Hematopoietic multipotent progenitor cell (in vitro differentiated cells): Measurements from ENCODE around the gene JAG2. TPM values are rescaled to one million over a fixed set of nuclear protein-coding genes. Genes with fewer than 3 reads are reported as not detected.

ENCODE experiments used
- DNase-seq, 3 donors: peaks; one replicate each; pipeline ENCODE4 v3.0.0-alpha.2; 2011 to 2015; ENCODE audit warnings: low read depth in 2 of 3, low spot score in 2 of 3
- total RNA-seq: library from RNA; depleted of rRNA; stranded (reverse); fragments of >200 nt; gene quantifications from one replicate; pipeline ENCODE4 v1.2.3, GENCODE V29; 2012

Gene JAG2
- total RNA-seq, 1 donor: 1.1 TPM

DNA sequence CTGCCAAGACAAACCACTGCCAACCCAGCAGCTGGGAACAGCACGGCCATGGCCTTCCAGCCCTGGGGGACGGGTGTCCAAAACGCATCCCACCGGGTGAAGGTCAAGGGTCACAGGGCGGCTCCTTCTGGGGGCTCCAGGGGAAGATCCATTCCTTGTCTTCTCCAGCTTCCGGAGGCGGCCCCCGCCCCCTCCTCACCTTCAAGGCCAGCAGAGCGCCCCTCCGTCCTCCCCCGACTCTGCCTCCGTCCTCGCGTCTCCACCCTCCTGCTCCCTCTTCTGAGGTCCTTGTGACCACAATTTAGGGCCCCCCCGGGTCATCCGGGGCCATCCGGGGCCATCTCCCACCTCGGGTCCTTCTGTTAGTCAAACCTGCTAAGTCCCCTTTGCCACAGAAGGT, 16.4 kb upstream of the JAG2 start:
- no peak for DNase-seq

- no peak for DNase-seq
These were observed 15.9 kb upstream of the JAG2 start for GRCh38 chr14:105184461-105184860.

DNA sequence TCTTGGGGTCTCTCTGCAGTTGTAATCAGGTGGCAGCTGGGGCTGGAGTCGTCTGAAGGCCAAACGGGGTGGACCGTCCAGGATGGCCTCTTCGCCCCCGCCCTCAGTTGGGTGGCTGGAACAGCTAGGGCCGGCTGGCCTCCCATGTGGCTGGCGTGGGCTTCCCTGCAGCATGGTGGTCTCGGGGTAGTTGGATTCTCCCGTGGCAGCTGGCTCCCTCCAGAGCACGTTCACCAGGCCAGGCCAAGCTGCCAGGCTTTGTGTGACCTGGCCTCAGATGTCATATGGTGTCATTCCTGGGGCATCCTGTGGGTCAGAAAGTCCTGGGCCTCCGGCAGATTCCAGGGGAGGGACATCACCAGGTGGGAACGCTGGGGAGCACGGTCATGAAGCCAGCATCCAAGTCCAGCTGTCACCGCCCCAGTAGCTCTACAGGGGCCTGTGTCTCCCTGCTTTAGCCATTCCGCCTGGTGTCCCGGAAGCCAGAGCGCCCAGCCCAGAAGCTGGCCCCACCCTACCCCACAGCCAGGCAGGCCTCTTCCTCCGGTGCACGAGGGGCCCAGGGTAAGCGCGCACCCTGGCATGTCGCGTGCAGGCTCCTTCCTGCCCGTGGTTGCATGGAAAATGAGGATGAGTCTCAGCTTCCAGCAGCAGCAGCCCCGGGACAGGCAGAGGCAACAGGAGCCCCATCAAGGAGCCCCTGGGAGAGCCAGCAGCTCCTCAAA, 13.9 kb upstream of the JAG2 start:
- DNase-seq: no peak

DNA sequence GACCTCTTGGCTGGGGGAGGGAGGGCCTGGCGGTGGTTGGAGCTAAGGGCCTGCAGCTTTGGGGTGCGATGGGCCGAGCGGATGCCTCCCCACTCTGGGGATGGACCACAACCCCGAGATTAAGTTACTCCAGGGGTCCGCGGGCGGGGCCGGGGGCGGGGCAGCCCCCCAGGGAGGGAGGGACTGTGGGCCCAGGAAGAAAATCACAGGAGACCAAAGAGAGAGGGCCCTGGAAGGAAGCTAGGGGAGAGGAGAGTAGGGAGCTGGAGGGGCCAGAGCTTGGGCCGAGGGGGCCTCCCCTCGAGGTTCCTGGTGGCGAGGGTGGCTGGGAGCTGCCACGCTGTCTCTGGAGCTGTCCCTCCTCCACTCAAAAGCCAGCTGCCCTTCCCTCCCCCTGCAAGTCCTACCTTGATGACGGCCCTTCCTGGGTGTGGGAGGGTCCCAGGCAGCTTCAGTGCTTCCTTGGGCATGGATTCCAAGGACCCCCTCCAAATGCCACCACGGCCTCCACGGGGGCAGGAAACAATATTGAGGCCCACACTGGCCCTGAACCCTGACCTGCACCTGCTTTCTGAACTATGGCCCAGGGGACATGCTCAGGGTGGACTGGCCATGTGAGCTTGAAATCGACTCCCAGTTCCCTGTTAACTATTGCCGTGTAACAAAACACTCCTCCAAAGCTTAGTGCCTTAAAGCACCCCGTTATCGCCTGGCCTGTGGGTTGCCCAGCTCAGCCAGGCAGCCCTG, 13.1 kb upstream of the JAG2 start:
- DNase-seq: no peak

DNA sequence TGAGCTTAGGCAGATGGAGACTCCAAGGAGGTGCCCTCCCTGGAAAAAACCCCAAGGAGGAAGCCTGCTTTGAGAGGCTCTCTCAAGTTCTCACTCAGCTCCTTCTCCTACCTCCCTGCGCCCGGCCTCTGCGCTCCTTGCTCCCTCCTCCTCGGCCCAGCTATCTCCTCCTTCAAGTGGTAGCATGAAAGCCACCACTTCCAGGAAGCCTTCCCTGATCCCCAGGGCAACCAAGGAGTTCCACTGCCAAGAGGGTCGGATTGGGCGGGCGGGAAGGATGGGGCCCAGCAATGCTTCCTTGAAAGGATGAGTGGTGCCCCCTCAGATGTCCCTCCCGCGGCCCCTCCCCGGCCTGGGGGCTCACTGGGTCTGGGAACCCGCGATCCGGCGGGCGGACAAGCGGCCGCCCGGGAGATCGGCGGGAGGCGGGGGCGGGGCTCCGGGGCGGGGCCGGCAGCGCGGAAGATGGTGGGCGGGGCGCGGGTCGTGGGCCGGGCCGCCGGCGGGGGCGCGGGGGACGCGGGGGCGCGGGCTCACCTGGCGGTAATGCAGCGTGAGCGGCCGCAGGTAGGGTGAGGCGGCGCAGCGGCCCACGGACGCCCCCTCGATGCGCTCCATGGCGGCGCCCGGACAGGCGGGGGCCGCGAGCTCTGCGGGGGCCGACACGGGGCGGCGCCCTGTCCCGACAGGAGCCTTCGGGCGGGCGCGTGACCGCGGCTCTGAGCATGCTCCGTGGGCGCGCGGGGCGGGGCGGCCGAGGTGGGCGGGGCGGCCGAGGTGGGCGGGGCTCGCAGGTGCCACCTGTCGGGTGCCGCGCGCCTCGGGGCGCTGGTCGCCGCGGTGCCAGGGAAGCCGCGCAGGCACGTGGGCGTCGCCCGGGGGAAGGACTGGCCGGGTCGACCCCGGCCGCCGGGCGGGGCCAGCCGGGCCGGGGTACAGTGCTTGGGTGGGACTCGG, 12.3 kb upstream of the JAG2 start, which contains the start of gene NUDT14:
TSS of gene NUDT14 (minus strand) at position 721 of the 957 bp plus-strand sequence. CDS start at position 618, 103 bp downstream.
- peak; percentile 62 to 78 (median 64) for DNase-seq

DNA sequence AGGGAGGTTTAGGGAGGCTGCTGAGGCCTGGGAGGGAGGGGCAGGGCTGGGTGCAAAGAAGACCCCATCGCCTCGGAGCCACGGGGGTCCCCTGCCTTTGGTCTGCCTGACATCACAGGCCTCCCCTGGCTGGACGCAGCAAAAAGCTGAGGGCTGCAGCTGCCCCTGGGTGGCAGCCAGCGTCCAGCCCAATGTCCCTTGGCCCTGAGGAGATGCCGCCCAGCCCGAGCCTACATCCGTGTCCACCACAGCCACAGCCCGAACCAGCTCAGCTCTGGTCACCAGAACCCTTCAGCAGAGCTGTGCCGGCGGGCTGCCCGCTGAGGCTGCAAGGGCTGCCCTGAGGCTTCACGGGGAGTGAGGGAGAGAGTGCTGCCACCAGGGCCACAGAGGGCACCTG, 10.6 kb upstream of the JAG2 start:
- no peak for DNase-seq

GRCh38 chr14:105178868-105179140, 10.2 kb upstream of the JAG2 start:
- no peak for DNase-seq

DNA sequence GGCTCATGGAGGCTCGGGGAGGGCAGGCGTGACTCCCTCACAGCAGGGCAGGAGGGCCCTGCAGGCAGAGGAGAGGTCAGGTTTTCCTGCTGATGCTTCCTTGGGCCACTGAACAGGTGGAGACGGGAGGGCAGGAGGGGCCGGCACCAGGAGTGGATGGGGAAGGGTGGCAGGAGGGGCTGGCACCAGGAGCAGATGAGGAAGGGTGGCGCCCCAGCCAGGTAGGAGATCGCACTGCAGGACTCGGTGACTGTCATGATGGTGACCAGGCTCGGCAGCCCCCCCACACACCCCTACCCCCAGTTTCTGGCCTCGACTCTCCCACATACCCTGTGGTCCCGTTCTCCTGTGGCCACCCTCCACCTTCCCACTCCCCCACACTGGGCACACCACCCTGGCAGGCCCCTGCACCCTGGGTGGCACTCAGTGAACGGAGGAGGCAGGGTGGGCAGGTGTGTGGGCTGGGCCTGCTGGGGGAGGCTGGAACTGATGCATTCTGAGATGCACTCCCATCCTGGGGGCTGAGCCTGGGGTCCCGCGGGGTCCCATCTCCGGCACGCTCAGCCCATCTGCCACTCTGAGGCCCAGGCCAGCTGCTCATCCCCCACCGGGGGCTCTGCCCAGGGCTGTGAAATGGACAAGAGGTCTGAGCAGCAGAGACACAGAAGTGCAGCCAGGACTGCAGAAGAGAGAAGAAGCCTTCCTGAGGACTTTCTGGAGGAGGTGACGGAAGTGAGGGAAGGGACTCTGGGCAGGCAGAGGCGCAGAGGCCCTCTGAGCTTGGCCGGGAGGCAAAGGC, 9.7 kb upstream of the JAG2 start:
- DNase-seq: no peak

DNA sequence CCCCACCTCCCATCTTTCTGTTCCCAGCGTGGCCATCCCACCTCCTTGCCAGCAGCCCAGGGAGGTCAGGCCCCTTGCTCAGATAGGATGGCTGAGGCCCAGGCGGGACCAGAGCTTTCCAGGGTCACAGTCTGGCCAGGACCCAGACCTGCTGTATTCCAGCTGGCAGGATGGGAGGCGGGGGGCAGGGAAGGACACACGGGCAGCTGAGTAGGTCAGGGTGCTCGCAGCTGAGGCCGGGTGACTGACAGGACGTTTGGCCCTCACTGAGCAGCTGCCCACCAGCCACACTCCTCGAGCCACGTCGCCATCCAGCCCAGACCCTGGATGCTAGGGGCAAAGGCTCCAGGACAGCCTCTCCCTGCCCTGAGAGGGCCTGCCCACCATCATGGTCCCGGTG, 8.5 kb upstream of the JAG2 start:
- no peak for DNase-seq

DNA sequence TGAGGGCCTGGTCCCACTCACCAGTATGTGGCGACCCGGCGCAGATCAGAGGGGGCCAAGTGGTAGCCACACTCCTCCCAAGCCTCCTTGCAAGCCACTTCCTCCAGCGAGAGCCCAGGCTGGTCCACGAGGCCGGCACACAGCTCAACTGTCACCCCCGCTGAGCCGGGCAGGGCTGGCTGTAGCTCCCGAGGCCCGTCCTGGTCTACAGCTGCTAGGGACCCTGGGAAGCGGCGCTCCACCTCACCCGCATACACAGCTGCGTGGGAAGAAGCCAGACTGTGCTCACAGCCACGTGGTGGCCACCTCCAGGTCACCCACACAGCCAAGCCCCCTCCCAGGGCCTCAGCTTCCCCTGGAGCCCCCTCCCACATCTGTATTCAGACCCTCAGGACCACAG, 7.9 kb upstream of the JAG2 start:
- DNase-seq: no peak

GRCh38 chr14:105173901-105174894, 5.6 kb upstream of the JAG2 start:
- peak in 2 of 3 donors; percentile 72 to 84 for DNase-seq

DNA sequence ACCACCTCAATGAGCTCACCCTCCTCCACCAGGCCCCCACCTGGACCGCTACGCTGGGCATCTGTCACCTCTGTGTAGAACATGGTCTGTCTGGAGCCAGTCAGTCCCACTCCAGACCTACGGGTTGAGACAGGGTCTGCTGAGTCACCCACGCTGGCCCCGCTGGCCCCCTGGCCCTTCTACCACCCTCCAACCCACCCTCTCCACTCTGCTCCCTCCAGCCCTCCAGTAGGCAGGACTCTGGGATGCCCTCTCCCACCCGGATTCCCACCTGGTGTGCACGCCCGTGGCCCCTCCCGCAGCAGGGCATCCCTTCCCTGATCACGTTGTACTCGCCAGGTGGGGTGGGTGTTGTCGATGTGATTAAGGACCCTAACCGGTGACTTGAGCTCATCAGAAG, 4.6 kb upstream of the JAG2 start:
- DNase-seq: no peak

- DNase-seq: no peak
These were observed 3.9 kb upstream of the JAG2 start for GRCh38 chr14:105172476-105172875.

- DNase-seq: no peak
These were observed 2.6 kb upstream of the JAG2 start for GRCh38 chr14:105171004-105171673.

- no peak for DNase-seq
These were observed 1.4 kb upstream of the JAG2 start for GRCh38 chr14:105169776-105170655.

DNA sequence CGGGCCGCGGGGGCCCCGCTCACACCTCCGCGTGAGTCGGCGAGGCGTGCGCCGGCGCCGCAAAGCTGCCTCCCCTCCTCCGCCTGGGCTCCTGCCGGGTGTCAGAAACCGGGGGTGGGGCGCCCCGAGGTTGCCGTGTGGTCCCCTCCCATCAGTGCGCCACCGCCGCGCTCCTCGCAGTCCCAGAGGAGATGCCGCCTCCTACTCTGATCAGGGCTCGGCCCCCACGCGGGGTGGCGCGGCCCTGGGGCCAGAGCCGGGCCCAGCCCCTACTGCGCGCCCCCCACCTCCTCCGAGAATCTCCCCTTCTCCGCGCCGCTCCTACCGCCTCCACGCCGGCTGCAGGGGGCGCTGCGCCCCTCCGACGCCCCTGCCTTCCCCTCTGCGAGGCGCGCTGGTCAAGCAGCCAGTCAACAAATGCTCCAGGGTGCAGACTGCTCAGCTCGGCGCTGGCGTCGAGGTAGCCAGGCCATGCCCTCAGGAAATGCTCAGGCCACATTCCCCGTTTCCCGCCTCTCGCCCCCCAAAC, 467 bp upstream of the JAG2 start:
- peak in 1 of 3 donors; percentile 52 for DNase-seq

GRCh38 chr14:105168093-105168420, 519 bp downstream of the JAG2 start:
- no peak for DNase-seq
